IMR-90 (cell line): Measurements from ENCODE around the gene SIK3. TPM values are rescaled to one million over a fixed set of nuclear protein-coding genes. Genes with fewer than 3 reads are reported as not detected.

Source experiments
- ATAC-seq: fragments of 200-7000 bp; cut with Tn5 transposase; 2 replicates; pipeline ENCODE4 v1.9.1; 2020; ENCODE audit warnings: low read depth, mild to moderate bottlenecking, moderate library complexity
- BruUV-seq: library from RNA; stranded (reverse); fragments of 400-500 nt; replicated peaks from 2 replicates; lab custom pipeline; 2021; lab: Mats Ljungman, UMichigan
- CTCF ChIA-PET: fragments of 300-600 bp; formaldehyde crosslinking; extraction: SDS; loops from one replicate; lab custom pipeline; 2021; ENCODE audit warnings: antibody characterized with exemption; lab: Yijun Ruan, JAX
- POLR2A ChIA-PET: fragments of 300-600 bp; sonication (Branson Sonifier 250); formaldehyde crosslinking; loops from one replicate; lab custom pipeline; 2022; ENCODE audit warnings: antibody characterized with exemption; ENCODE audit not compliant: unreplicated experiment; lab: Charles Lee
- DNase-seq: peaks from one replicate; pipeline ENCODE4 v3.0.0; 2013
- H2AFZ ChIP-seq: replicated peaks from 2 replicates; pipeline ENCODE3; 2013; ENCODE audit warnings: low read length, mild to moderate bottlenecking; ENCODE audit not compliant: poor library complexity
- H2AK5ac ChIP-seq: 2 replicates; pipeline ENCODE4 v1.6.1; 2013; ENCODE audit warnings: low read depth, low read length, inconsistent platforms
- H2AK9ac ChIP-seq: replicated peaks from 2 replicates; pipeline ENCODE3; 2013; ENCODE audit warnings: mild to moderate bottlenecking, low read depth, low read length, moderate library complexity; ENCODE audit not compliant: poor library complexity
- H2BK120ac ChIP-seq: 2 replicates; pipeline ENCODE4 v1.6.1; 2013; ENCODE audit warnings: low read depth, low read length, inconsistent platforms
- H2BK15ac ChIP-seq: 3 replicates; pipeline ENCODE4 v1.6.1; 2013; ENCODE audit warnings: low read depth, low read length, inconsistent platforms
- H2BK20ac ChIP-seq: 2 replicates; pipeline ENCODE4 v1.6.1; 2013; ENCODE audit warnings: low read depth, mild to moderate bottlenecking, inconsistent platforms, low read length, moderate library complexity
- H2BK5ac ChIP-seq: 2 replicates; pipeline ENCODE4 v1.6.1; 2013; ENCODE audit warnings: mild to moderate bottlenecking, low read depth, low read length, inconsistent platforms; ENCODE audit not compliant: poor library complexity, severe bottlenecking
- H3K14ac ChIP-seq: replicated peaks from 2 replicates; pipeline ENCODE4 v1.6.1; 2013; ENCODE audit warnings: low read depth, low read length, inconsistent platforms
- H3K18ac ChIP-seq: 2 replicates; pipeline ENCODE4 v1.6.1; 2013; ENCODE audit warnings: low read depth, low read length, control low read depth
- H3K23ac ChIP-seq: 2 replicates; pipeline ENCODE4 v1.6.1; 2013; ENCODE audit warnings: low read depth, low read length, inconsistent platforms
- H3K27ac ChIP-seq: 2 replicates; pipeline ENCODE4 v1.5.1; 2013; ENCODE audit warnings: mild to moderate bottlenecking, control low read depth, low read length; ENCODE audit not compliant: insufficient read depth
- H3K27me3 ChIP-seq: 2 replicates; pipeline ENCODE4 v1.6.1; 2013; ENCODE audit warnings: low read length; ENCODE audit not compliant: control insufficient read depth, insufficient read depth
- H3K36me3 ChIP-seq: 2 replicates; pipeline ENCODE4 v1.6.1; 2013; ENCODE audit warnings: low read length, mixed read lengths; ENCODE audit not compliant: control insufficient read depth, insufficient read depth
- H3K4ac ChIP-seq: 2 replicates; pipeline ENCODE4 v1.6.1; 2013; ENCODE audit warnings: low read depth, low read length, inconsistent platforms
- H3K4me1 ChIP-seq: 2 replicates; pipeline ENCODE4 v1.6.1; 2013; ENCODE audit warnings: low read length, mixed read lengths; ENCODE audit not compliant: control insufficient read depth, insufficient read depth
- H3K4me2 ChIP-seq: 2 replicates; pipeline ENCODE4 v1.6.1; 2013; ENCODE audit warnings: low read depth, mild to moderate bottlenecking, control low read depth, low read length, moderate library complexity
- H3K4me3 ChIP-seq: 2 replicates; pipeline ENCODE4 v1.5.1; 2013; ENCODE audit warnings: low read depth, mild to moderate bottlenecking, control low read depth, low read length, moderate library complexity; ENCODE audit not compliant: insufficient read depth
- H3K56ac ChIP-seq: 2 replicates; pipeline ENCODE4 v1.6.1; 2013; ENCODE audit warnings: low read length, inconsistent platforms; ENCODE audit not compliant: insufficient read depth; ENCODE audit errors: extremely low read depth
- H3K79me1 ChIP-seq, 2 experiments: 2 replicates each; pipeline ENCODE4 v1.6.1; 2013; ENCODE audit warnings: low read length in 2 of 2, inconsistent platforms in 1 of 2, low read depth in 1 of 2
- H3K9ac ChIP-seq: 2 replicates; pipeline ENCODE4 v1.6.1; 2013; ENCODE audit warnings: low read depth, low read length, control low read depth
- H3K9me1 ChIP-seq: 2 replicates; pipeline ENCODE4 v1.6.1; 2013; ENCODE audit warnings: low read length, inconsistent platforms; ENCODE audit not compliant: insufficient read depth
- H3K9me3 ChIP-seq: 2 replicates; pipeline ENCODE4 v1.6.1; 2013; ENCODE audit warnings: low read length; ENCODE audit not compliant: control insufficient read depth, insufficient read depth
- H4K20me1 ChIP-seq: 2 replicates; pipeline ENCODE4 v1.6.1; 2013; ENCODE audit warnings: low read length, inconsistent platforms; ENCODE audit not compliant: insufficient read depth
- H4K5ac ChIP-seq: 2 replicates; pipeline ENCODE4 v1.6.1; 2013; ENCODE audit warnings: mild to moderate bottlenecking, low read depth, low read length, control low read depth
- H4K8ac ChIP-seq, 2 experiments: 2 replicates each; pipeline ENCODE4 v1.6.1; 2013; ENCODE audit warnings: low read depth in 2 of 2, low read length in 2 of 2, control low read depth in 1 of 2, inconsistent platforms in 1 of 2
- H4K91ac ChIP-seq: 2 replicates; pipeline ENCODE4 v1.6.1; 2013; ENCODE audit warnings: low read depth, low read length, inconsistent platforms; ENCODE audit not compliant: insufficient read depth
- CEBPB ChIP-seq: IDR thresholded peaks from 2 replicates; pipeline ENCODE4 v1.6.1; 2012; ENCODE audit warnings: low read depth, low read length, improper control_type of control experiment
- MAFK ChIP-seq: IDR thresholded peaks from 2 replicates; pipeline ENCODE4 v1.6.1; 2012; ENCODE audit warnings: low read depth, low read length, improper control_type of control experiment
- MAZ ChIP-seq: IDR thresholded peaks from 2 replicates; pipeline ENCODE4 v1.6.1; 2012; ENCODE audit warnings: low read depth, mild to moderate bottlenecking, low read length, improper control_type of control experiment, moderate library complexity, borderline replicate concordance
- MXI1 ChIP-seq: IDR thresholded peaks from 2 replicates; pipeline ENCODE4 v1.6.1; 2012; ENCODE audit warnings: low read depth, mild to moderate bottlenecking, low read length, moderate library complexity, borderline replicate concordance
- NFE2L2 ChIP-seq: fragments of 150-350 bp; IDR thresholded peaks from 2 replicates; pipeline ENCODE4 v1.6.1; 2016; ENCODE audit warnings: low read depth, mild to moderate bottlenecking, low read length
- RFX5 ChIP-seq: IDR thresholded peaks from 2 replicates; pipeline ENCODE4 v1.8.0; 2012; ENCODE audit warnings: low read depth, mild to moderate bottlenecking, low read length, moderate library complexity
- WGBS, 2 experiments: methylation state at CpG; one replicate each; pipeline versions ENCODE4 v1.1.5 to v1.1.7; 2013; ENCODE audit warnings: missing lambda C conversion rate in 2 of 2; ENCODE audit not compliant: insufficient read length in 1 of 2; ENCODE audit errors: extremely low coverage in 2 of 2; 5-methylcytosine and 5-hydroxymethylcytosine counted together
- dilution Hi-C: fragments of 300-500 bp; cut with HindIII; formaldehyde crosslinking; loops from one replicate; pipeline ENCODE4 v1.14.3; 2018; ENCODE audit warnings: low sequenced_read_pairs; ENCODE audit not compliant: unreplicated experiment
- in situ Hi-C: fragments of 300-500 bp; cut with MboI; formaldehyde crosslinking; loops from 3 replicates; pipeline ENCODE4 v1.14.3; 2019; ENCODE audit warnings: low sequenced_read_pairs, inconsistent platforms, mixed read lengths
- intact Hi-C: fragments of 100-400 bp; cut with micrococcal nuclease; formaldehyde crosslinking; loops from 2 replicates; pipeline ENCODE4 v1.10.0; 2022
- polyA plus RNA-seq, 3 experiments: library from polyadenylated mRNA; depleted of rRNA; stranded (reverse); fragments of >200 nt; gene quantifications; 2 replicates each; pipeline ENCODE4 v1.2.3, GENCODE V29; 2012; ENCODE audit warnings: low replicate concordance in 1 of 3
- total RNA-seq: library from RNA; depleted of rRNA; stranded (reverse); fragments of >200 nt; gene quantifications from 2 replicates; pipeline ENCODE4 v1.2.3, GENCODE V29; 2012
- TF ChIP-seq, protein P1 (sequence below): fragments of 150-350 bp; IDR thresholded peaks from 2 replicates; pipeline ENCODE4 v1.6.1; 2016; ENCODE audit warnings: low read depth, mild to moderate bottlenecking, low read length, moderate library complexity, borderline replicate concordance

The SIK3 gene
- total and polyA plus RNA-seq, 2 of the 4 experiments (the other 2 are of a cell fraction): 8.2 to 9.1 TPM

DNA sequence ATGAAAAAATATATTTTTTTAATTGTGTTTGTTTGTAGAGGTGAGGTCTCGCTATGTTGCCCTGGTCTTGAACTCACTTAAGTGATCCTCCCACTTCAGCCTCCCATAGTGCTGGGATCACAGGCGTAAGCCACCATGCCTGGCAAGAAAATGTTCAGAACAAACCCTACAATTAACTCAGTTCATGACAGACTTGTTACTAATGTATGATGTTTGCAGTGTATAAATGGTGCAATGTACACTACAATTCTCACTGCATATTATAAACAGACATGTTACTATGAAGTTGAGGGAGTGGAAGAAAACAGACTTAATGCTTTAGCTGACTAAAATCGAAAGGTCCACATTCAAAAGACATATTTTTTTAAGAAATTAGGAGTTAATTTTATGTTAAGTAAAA is 59.0 kb downstream of the SIK3 start:
- ATAC-seq (no peak), DNase-seq (no peak)
- Histone ChIP-seq H3K4me2 (no peak overlapping the region), H3K56ac (no peak overlapping the region), H3K9me3 (no peaks in the 10 kb centered on the region), H3K4ac (no peak overlapping the region), H2AK5ac (no peak overlapping the region), H2BK5ac (no peak overlapping the region), H3K36me3 (no peaks in the 10 kb centered on the region), H3K4me3 (no peak overlapping the region), H2BK20ac (no peak overlapping the region), H4K20me1 (peaks cover 13% of the 10 kb centered on the region; the same call in 1 of the 2 replicates), H2AFZ (no peak overlapping the region), H4K5ac (no peak overlapping the region), H3K9ac (no peak overlapping the region), H3K14ac (no peak overlapping the region), H3K23ac (no peak overlapping the region), H3K9me1 (no peaks in the 10 kb centered on the region), H2BK120ac (no peak overlapping the region), H3K4me1 (peaks cover 5% of the 10 kb centered on the region; the same call in 1 of the 2 replicates), H2AK9ac (no peak overlapping the region), H3K27ac (no peak overlapping the region), H3K18ac (no peak overlapping the region), H3K79me1 (peaks cover 30% of the 10 kb centered on the region in 2 experiments), H4K91ac (no peak overlapping the region), H3K27me3 (no peaks in the 10 kb centered on the region), H2BK15ac (no peak overlapping the region), H4K8ac (no peak overlapping the region)
- POLR2A ChIA-PET: no interaction called here
- dilution Hi-C loops (no loop called here), intact Hi-C loops (no loop called here), in situ Hi-C loops (no loop called here)
- CTCF ChIA-PET: interaction anchor here (0.7 kb wide), 1 partner anchor 64 kb away, joined by 10 read pairs; no protein-coding TSS in a partner anchor
- TF ChIP-seq MXI1 (no peak), MAZ (no peak), CEBPB (no peak), MAFK (no peak), NFE2L2 (no peak), RFX5 (no peak)
- TF ChIP-seq, protein P1, sequence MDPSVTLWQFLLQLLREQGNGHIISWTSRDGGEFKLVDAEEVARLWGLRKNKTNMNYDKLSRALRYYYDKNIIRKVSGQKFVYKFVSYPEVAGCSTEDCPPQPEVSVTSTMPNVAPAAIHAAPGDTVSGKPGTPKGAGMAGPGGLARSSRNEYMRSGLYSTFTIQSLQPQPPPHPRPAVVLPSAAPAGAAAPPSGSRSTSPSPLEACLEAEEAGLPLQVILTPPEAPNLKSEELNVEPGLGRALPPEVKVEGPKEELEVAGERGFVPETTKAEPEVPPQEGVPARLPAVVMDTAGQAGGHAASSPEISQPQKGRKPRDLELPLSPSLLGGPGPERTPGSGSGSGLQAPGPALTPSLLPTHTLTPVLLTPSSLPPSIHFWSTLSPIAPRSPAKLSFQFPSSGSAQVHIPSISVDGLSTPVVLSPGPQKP: no peak
- WGBS, 2 experiments: no CpG with 5 or more reads among the region's 3 CpGs
- BruUV-seq: no TSS peak
